GM12874 (cell line): ENCODE data around the gene ACSM6.

Experiments
- TF ChIP-seq, protein P1 (sequence below): IDR thresholded peaks from 2 replicates; pipeline ENCODE4 v1.5.1; 2011; ENCODE audit warnings: low read depth, mild to moderate bottlenecking, control low read depth, low read length, moderate library complexity; ENCODE audit not compliant: insufficient read depth

Gene ACSM6

DNA sequence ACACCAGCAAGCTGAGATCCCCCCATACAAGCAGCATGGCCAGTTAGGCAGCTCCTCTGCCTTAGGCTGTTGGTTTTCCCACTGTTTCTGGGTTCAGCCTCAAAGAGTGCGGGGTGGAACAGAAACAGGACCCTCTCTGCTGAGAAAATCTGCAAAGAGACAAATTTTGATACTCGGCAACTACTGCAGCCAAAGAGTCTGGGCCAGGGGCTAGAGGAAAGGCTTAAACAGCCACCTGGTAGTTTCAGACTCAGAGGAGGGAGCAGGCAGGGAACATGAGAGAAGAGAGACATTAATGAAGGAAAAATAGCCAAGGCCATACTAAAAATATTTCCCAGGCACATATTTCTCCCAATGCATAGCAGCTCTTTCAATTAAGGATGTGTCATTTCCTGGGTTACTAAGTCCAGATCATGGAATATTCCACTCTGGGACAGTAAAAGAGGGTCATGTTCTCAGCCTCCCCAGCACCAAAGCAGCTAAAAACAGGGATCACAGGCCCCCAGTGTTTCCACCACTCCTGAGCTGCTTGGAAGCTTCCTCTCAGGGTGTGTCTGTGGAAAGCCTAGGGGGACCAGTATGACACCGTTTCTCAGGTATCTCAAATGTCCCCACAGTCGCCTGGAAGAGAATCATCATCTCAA, 67.0 kb downstream of the ACSM6 start:
- TF ChIP-seq, protein P1, sequence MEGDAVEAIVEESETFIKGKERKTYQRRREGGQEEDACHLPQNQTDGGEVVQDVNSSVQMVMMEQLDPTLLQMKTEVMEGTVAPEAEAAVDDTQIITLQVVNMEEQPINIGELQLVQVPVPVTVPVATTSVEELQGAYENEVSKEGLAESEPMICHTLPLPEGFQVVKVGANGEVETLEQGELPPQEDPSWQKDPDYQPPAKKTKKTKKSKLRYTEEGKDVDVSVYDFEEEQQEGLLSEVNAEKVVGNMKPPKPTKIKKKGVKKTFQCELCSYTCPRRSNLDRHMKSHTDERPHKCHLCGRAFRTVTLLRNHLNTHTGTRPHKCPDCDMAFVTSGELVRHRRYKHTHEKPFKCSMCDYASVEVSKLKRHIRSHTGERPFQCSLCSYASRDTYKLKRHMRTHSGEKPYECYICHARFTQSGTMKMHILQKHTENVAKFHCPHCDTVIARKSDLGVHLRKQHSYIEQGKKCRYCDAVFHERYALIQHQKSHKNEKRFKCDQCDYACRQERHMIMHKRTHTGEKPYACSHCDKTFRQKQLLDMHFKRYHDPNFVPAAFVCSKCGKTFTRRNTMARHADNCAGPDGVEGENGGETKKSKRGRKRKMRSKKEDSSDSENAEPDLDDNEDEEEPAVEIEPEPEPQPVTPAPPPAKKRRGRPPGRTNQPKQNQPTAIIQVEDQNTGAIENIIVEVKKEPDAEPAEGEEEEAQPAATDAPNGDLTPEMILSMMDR = no peak

DNA sequence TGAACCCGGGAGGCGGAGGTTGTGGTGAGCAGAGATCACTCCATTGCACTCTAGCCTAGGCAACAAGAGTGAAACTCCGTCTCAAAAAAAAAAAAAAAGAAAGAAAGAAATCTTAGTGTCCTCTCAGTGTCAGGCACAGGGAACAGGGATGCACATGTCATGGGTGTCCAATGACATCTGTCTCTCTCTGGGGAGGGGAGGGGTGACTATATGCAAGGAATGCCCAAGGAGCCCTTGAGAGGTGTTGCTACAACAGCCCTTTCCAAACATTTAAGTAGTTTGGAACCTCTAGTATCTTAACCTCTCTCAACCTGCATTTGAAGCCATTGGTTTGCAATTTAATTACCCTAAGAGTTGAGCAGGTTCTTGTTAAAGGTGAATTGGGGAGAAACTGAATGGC, 67.9 kb downstream of the ACSM6 start:
- TF ChIP-seq, protein P1 = no peak

DNA sequence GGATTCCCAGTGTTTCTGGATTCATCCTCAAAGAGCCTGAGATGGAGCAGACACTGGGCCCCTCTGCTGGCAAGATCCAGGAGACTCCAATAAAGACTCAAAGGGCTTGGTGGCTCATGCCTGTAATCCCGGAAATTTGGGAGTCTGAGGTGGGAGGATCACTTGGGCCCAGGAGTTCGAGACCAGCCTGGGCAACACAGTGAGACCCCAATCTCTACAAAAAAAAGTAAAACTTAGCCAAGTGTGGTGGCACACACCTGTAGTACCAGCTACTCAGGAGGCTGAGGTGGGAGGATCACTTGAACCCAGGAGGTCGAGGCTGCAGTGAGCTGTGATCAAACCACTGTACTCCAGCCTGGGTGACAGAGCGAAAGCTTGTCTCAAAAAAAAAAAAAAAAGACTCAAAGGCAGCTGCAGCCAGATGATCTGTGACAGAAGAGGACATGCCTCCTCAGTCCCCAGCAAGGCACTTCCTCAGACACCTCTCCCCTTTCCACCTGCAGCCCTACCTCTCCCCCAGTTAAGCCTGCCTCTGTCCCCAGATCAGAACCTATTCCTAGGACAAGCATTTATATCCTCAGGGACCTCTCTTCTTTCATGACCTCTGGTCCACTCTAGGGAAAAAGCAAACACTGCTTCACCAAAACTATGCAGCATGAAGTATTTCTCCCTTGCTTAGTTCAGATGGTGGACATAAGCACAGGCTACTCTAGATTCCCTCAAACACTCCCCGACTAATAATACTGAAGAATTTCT, 68.9 kb downstream of the ACSM6 start:
- TF ChIP-seq, protein P1 = no peak

DNA sequence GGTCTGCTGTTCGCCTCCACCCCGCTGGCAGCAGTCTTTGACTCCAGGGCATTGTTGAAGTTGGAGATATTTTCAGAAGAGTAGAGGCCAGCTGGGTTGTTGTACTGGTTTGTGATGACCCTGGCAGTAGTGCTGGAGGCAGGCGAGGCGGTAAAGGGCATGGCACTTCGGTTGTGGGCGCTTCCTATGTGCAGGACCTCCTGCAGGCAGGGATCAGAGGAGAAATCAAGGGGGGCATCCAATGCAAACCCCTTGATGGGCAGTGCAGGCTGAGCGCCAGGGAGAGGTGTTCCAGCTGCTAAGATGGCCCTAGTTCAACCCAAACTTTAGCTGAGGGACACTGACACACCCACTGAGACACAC, 69.8 kb downstream of the ACSM6 start:
- TF ChIP-seq, protein P1 = no peak

DNA sequence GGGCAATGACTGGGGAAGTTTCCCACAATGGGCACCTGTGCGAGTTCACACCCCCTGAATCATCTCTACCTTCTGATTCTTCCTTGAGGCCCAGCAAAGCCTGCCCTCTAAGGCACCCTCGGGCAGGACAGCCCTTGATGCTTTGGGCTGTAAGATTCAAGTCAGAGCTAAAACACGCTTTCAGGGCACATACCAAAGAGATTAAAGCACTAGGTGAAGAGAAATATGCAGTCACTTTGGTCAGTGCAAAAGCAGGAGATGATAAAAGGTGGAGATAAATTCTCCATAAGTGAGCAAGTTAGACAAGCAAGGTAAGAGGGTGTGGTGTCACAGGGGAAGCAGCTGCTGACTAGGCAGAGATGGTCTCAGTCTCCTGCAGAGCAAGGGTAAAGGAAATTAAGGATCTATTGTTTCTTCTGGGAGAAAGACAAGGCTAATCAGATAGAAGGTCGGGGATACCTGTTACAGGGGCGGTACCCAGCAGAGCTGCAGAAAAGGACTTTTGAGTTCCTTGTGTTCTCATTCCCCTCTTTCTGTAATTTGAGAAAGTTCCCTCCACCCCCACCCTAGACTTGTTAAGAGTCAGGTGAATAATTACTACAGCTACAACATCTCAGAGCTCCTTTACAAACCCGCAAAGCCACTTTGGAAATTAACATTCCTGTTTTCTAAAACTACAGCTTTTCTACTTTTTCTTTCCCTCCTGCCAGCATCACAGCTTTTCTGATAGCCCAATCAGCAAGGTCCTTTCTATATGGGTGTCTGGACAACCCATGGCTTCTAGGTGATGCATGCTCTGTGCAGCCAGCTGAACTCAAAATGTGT, 70.4 kb downstream of the ACSM6 start:
- TF ChIP-seq, protein P1 = no peak

DNA sequence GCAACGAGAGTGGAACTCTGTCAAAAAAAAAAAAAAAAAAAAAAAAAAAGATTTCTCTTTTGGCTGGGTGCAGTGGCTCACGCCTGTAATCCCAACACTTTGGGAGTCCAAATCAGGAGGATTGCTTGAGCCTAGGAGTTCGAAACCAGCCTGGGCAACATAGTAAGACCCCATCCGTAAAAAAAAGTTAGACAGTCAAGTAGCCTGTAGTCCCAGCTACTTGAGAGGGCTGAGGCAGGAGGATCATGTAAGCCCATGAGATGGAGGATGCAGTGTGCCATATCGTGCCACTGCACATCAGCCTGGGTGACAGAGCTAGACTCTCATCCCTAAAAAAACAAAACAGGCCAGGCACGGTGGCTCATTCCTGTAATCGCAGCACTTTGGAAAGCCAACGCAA, 71.5 kb downstream of the ACSM6 start:
- TF ChIP-seq, protein P1 = no peak

DNA sequence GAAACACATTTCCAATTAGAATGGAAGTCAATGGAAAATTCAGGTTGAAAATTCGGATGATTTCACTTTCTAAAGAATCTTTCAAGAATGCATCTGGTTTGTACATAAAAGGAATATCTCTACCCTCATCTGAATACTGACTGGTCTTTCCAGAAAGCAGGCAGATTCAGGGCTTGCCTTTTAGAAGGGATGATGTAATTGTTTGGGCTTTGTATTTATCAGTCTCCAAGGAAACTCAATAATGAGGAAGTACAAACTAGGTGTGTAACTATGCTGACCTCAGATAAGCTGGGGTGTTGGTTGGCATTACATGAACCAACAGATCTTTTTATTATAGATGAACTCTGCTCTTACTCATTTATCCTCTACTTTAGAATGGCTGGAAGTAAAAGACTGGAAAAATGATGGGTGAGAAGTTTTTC, 72.6 kb downstream of the ACSM6 start:
- TF ChIP-seq, protein P1 = no peak
